Measurements from ENCODE around the gene RAD17.
"Not testable (repeated sequence)": the region's sequence is repeated elsewhere in the genome, so short reads cannot be mapped to it uniquely, and the experiment has no call there.

RAD17 gene

GRCh38 chr5:69450527-69450926, 80.9 kb downstream of the RAD17 start:
- not testable (repeated sequence) for H3K4me3 ChIP-seq (ENCODE audit: low read length); DNase-seq (ENCODE audit: low read depth, low spot score)

DNA sequence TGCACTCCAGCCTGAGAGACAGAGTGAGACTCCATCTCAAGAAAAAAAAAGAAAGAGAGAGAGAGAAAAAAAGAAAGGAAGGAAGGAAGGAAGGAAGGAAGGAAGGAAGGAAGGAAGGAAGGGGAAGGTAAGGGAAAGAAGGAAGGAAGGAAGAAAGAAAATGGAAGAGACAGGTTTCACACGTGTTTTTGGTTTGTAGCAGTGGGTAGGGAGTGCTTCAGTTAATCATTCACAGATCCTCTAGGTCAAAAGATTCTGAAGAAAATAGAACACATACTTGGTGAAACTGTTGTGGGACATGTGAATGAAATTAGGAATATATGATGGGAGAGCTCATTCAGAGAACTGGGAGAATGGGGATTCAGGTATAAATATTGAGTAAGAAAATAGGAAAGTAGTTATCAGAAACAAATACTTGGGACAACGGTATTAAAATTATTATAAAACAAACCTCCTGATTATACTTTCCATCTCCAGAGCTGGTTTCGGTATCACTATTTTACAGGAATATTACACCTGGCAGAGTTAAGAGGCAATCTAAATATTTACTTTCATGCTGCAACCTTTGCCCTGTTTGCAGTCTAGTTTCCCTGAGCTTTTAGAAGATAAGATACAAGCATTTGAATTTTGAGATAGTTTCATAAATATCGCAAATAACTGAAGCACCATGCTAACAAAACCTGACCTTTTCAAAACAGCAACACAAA, 82.5 kb downstream of the RAD17 start:
- no peak for DNase-seq (ENCODE audit: low read depth, low spot score)
- no peak overlapping the region for H3K4me3 ChIP-seq (ENCODE audit: low read length)

DNA sequence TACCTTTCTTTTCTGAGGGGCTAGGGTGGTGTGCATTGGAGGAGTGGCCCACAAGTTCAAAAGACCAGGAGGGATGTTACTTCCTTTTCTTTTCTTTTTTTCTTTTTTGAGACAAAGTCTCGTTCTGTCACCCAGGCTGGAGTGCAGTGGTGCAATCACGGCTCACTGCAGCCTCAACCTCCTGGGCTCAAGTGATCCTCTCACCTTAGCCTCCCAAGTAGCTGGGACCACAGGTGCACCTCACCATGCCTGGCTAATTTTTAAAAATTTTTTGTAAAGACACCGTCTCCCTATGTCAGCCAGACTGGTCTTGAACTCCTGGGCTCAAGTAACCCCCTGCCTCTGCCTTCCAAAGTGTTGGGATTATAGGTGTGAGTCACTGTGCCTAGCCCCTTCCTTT, 83.9 kb downstream of the RAD17 start:
- not testable (repeated sequence) for DNase-seq (ENCODE audit: low read depth, low spot score); H3K4me3 ChIP-seq (ENCODE audit: low read length)

DNA sequence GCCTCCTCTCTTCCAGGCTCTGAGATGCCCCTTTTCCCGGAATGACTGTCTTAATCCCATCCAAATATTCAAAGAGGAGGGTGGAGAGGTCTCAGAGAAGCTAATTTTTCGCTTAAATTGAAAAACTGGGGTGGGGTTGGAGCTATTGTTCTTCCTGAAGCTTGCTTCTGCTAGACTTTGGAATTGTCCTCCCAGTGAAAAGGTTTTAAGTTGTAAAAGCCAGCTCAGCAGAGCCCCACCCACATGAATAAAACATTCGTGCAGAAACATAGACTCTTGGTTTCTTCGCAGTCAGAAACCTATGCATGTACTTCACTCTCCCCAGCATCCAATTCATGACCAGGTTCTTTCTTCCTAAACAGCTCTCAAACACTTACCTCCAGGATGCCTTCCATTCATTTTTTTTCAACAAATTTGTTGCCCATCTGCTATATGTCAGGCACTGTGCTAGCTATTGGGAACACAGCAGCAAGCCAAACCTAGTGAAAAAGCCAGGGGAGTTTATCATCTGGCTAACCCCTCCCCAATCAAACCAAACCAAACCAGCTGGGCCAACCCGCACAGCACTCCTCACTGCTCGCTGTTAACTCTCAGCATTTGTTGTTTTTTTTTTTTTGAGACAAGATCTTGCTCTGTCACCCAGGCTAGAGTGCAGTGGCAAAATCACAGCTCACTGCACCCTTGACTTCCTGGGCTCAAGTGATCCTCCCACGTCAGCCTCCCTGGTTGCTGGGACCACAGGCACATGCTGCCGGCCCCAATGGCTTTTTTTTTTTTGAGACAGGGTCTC, 85.0 kb downstream of the RAD17 start:
- no peak for DNase-seq (ENCODE audit: low read depth, low spot score)
- no peak overlapping the region for H3K4me3 ChIP-seq (ENCODE audit: low read length)

DNA sequence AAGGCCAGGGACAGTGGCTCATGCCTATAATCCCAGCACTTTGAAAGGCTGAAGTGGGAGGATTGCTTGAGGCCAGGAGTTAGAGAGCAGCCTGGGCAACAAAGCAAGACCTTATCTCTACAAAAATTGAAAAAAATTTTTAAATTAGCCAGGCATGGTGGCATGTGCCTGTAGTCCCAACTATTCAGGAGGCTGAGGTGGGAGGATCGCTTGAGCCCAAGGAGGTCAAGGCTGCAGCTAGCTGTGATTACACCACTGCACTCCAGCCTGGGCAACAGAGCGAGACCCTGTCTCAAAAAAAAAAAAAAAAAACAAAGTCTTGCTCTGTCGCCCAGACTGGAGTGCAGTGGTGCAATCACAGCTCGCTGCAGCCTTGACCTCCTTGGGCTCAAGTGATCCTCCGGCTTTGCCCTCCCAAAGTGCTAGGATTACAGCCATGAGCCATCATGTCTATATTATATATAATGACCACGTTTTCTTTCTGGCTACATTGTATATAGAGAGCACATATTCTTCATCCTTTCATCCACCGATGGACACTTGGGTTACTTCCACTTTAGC, 85.9 kb downstream of the RAD17 start:
- not testable (repeated sequence) for H3K4me3 ChIP-seq (ENCODE audit: low read length); DNase-seq (ENCODE audit: low read depth, low spot score)

DNA sequence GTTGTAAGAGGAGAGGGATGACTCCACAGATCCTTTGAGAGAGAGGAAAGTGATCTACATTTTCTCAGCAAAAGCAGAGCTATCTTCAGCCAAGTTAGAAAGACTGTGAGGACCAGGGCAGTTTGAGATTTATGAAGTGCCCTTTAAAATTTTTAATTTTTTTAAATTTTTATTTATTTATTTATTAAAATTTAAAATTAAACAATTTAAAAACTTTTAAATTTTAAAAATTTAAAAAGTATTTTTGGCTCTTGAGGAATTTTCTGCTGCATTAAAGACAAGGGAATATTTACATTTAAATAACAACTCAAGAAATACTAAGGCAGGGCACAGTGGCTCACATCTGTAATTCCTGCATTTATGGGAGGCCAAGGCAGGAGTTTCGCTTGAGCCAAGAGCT, 92.6 kb downstream of the RAD17 start:
- DNase-seq (ENCODE audit: low read depth, low spot score) = no peak
- no peak overlapping the region for H3K4me3 ChIP-seq (ENCODE audit: low read length)
